Skeletal muscle satellite cell (primary cell): Measurements from ENCODE around the gene SYDE2.

Source experiments
- H3K27me3 ChIP-seq: 2 replicates; pipeline ENCODE4 v1.7.0; 2013; ENCODE audit warnings: low read length; ENCODE audit not compliant: control insufficient read depth, insufficient read depth
- H3K36me3 ChIP-seq: 2 replicates; pipeline ENCODE4 v1.7.0; 2013; ENCODE audit warnings: mild to moderate bottlenecking, control low read depth, low read length; ENCODE audit not compliant: insufficient read depth
- H3K4me1 ChIP-seq: 2 replicates; pipeline ENCODE4 v1.7.0; 2013; ENCODE audit warnings: low read length; ENCODE audit not compliant: control insufficient read depth, insufficient read depth
- H3K4me2 ChIP-seq: 2 replicates; pipeline ENCODE4 v1.7.0; 2013; ENCODE audit warnings: mild to moderate bottlenecking, low read length
- H3K4me3 ChIP-seq: 2 replicates; pipeline ENCODE4 v1.7.0; 2013; ENCODE audit warnings: low read length
- H3K9ac ChIP-seq: 2 replicates; pipeline ENCODE4 v1.7.0; 2013; ENCODE audit warnings: mild to moderate bottlenecking, low read depth, low read length, moderate library complexity
- H3K9me3 ChIP-seq: replicated peaks from 2 replicates; pipeline ENCODE4 v1.7.0; 2013; ENCODE audit warnings: mild to moderate bottlenecking, control low read depth, low read length

SYDE2 gene

DNA sequence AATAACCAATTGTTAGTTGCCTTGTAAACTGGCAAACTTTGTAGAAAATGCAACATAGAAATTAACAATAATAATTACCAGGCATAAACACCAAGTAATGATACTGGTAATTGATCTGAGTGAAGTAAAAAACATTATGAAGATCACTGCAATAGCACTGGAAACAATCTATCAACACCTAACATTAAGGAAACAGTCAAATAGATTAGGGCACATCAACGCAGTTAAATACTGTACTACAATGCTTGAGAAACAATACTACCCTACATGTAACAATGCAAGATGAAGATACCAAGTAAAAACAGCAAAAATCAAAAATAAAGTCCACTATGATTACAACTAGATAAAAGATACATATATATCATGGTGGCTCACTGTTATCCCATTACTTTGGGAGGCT is 16.6 kb downstream of the SYDE2 start:
- no peaks in the 10 kb centered on the region for H3K36me3 ChIP-seq
- no peak overlapping the region for H3K4me2 ChIP-seq
- no peak overlapping the region for H3K9ac ChIP-seq
- no peak overlapping the region for H3K4me3 ChIP-seq
- no peaks in the 10 kb centered on the region for H3K4me1 ChIP-seq
- H3K27me3 ChIP-seq: no peaks in the 10 kb centered on the region
- no peaks in the 10 kb centered on the region for H3K9me3 ChIP-seq

DNA sequence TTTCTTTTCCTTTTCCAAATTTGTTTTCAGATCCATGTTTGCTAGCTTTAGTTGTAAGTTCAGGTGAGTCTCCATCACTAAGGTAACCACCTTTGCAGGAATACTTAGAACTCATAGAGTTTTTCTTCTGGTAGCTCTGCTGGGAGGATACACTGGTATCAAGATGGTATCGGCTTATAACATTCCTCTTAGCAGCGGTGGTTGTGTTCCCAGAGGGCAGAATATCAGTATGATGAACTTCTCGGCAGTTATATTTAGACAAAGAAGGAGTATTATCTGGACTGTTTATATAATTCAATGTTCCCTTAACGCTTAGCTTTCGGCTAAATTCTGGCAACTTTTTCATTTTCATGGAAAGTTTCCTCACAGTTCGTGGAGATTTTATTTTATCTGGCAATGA is 18.1 kb downstream of the SYDE2 start:
- no peak overlapping the region for H3K9ac ChIP-seq
- no peak overlapping the region for H3K4me2 ChIP-seq
- no peaks in the 10 kb centered on the region for H3K4me1 ChIP-seq
- no peak overlapping the region for H3K4me3 ChIP-seq
- no peaks in the 10 kb centered on the region for H3K36me3 ChIP-seq
- H3K27me3 ChIP-seq: no peaks in the 10 kb centered on the region
- no peaks in the 10 kb centered on the region for H3K9me3 ChIP-seq

DNA sequence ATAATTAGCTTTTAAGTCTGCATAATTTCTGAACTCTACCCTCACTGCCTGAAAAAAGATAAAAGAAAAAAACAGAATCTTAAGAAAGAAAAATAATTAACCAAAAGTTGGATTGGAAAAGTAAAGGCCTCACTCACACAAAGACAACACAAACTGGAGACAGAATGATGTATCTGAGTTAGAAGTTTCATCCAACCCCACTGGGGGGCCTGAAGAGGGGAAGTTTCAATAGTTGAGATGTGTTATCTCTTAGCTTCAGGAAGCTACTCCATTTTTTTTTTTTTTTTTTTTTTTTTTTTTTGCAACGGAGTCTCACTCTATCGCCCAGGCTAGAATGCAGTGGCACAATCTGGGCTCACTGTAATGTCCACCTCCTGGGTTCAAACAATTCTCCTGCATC is 19.9 kb downstream of the SYDE2 start:
- Histone ChIP-seq H3K36me3 (no peaks in the 10 kb centered on the region), H3K4me3 (no peak overlapping the region), H3K9ac (no peak overlapping the region), H3K27me3 (no peaks in the 10 kb centered on the region), H3K9me3 (no peaks in the 10 kb centered on the region), H3K4me2 (no peak overlapping the region), H3K4me1 (no peaks in the 10 kb centered on the region)

DNA sequence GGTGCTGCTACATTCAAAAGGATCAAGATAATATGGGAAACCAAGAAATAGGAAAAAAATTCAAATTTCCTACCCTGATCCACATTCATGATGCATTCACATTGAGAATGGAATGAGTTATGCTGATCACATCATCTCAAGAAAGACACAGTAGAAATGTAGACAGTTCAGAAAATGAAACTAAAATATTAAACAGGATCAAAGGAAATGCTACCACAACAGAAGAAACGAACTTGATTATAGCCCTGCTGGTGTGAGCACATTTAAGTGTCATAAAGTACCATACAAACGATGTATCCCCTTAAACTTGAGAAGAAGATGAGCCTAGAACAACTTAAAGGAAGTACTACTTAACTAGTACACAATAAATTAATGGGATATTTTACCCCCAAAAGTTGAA is 21.3 kb downstream of the SYDE2 start:
- H3K9me3 ChIP-seq: no peaks in the 10 kb centered on the region
- no peak overlapping the region for H3K9ac ChIP-seq
- H3K36me3 ChIP-seq: no peaks in the 10 kb centered on the region
- H3K4me3 ChIP-seq: no peak overlapping the region
- H3K4me1 ChIP-seq: no peaks in the 10 kb centered on the region
- no peaks in the 10 kb centered on the region for H3K27me3 ChIP-seq
- no peak overlapping the region for H3K4me2 ChIP-seq

DNA sequence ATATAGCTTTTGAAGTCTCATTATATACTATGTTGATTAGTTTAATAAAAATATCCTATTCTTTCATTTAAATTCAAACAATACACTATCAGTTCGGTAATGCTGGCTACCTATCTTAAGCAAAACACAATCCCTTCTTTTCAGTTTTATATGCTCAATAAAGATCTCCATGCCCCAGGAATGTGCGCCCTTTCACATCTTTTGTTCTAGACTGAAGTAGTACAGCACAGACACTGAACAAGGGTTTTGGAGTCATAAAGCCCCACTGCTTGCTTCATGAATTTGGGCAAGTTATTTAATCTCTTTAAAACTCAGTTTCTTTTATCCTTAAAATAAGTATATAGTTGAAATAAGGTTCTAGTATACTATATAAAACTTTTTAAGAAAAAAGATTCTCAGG is 22.4 kb downstream of the SYDE2 start:
- Histone ChIP-seq H3K9me3 (no peaks in the 10 kb centered on the region), H3K9ac (no peak overlapping the region), H3K4me2 (no peak overlapping the region), H3K4me1 (no peaks in the 10 kb centered on the region), H3K4me3 (no peak overlapping the region), H3K36me3 (no peaks in the 10 kb centered on the region), H3K27me3 (no peaks in the 10 kb centered on the region)

DNA sequence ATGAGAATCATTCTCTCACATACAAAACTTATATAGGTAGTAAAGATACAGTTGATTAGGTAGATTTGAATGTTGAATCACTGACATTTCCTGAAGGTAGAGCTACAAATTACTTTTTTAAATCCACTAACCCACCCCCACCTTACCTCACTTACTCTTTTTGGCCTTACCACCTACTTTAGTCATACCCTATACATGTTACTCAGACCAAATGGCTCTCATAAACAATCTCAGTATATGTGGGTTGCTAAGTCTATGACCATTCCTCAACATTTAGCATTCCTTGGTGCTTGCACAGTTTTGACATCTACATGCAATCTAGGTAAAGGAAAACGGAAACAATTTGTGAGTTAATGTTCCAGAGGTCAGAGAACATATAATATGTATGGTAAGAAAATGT is 26.3 kb downstream of the SYDE2 start:
- Histone ChIP-seq H3K4me2 (no peak overlapping the region), H3K9me3 (no peaks in the 10 kb centered on the region)

DNA sequence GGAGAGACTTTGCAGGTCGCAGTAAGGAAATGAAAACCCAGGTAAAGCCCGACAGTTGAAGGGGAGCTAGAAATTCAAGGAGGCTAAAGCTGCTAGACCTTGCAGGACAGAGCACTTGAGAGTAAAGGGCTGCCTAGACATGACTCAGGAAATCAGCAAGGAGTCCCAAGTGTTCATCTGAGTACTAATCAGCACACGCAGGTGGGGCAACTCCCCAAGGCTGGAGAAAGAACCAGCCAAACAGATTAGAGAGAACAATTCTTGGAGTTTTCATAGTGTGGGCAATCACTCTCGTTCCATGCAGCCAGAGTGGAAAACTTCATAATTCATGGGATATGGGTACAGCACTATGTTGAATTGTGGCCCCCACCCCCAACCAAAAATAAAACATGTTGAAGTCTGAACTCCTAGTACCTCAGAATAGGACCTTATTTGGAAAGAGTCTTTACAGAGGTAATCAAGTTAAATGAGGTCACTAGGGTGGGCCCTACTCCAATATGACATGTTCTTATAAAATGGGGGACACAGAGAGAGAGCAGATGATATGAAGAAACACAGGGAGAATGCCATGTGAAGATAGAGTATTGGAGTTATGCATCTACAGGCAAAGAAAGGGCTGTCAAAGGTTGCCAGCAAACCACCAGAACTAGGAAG is 28.0 kb downstream of the SYDE2 start:
- H3K4me3 ChIP-seq: no peak overlapping the region
- H3K9me3 ChIP-seq: no peaks in the 10 kb centered on the region
- no peak overlapping the region for H3K9ac ChIP-seq
- H3K4me1 ChIP-seq: no peaks in the 10 kb centered on the region
- H3K4me2 ChIP-seq: no peak overlapping the region
- no peaks in the 10 kb centered on the region for H3K27me3 ChIP-seq
- H3K36me3 ChIP-seq: no peaks in the 10 kb centered on the region

More for the DNA sequence above, 26.3 kb downstream of the SYDE2 start:
- Histone ChIP-seq H3K4me3 (no peak overlapping the region), H3K4me1 (no peaks in the 10 kb centered on the region), H3K27me3 (no peaks in the 10 kb centered on the region), H3K9ac (no peak overlapping the region), H3K36me3 (no peaks in the 10 kb centered on the region)

DNA sequence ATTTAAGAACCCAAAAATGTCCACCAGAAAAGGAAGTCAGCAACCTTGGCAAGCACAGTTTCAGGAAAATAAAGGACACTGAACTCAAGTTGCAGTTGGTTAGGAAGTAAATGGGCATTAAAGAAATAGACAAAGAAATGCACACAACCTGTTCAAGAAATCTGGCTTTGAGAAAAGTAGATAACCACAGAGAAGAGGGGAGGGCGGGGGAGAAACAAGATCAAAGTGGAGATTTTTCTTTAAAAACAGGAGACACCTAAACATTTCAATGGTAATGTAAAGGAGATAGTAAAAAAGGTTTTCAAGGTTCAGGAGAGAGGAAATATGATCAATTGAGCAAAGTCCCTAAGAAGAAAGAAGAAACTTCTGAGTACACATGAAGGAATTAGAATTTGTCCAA is 29.1 kb downstream of the SYDE2 start:
- Histone ChIP-seq H3K4me2 (no peak overlapping the region), H3K9me3 (no peaks in the 10 kb centered on the region), H3K4me1 (no peaks in the 10 kb centered on the region)

DNA sequence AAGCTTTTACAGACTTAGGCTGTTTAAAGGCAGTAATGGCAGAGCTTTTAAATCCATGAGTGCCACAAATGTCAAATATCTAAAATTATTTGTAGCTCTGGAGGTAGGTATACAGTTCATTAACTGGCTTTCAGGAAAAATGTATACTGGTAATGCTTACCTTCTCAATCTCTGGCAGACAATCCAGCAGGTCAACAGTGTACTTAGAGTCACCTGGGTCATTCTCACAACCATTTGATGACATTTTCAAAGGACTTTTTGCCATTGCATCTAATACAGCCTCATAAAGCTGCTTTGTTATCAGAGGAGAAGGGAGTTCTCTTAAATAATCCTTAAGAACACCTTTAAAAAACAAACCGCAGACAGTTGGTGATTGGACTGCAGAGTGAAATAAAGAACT is 31.9 kb downstream of the SYDE2 start:
- Histone ChIP-seq H3K36me3 (no peaks in the 10 kb centered on the region), H3K4me1 (no peaks in the 10 kb centered on the region), H3K9ac (no peak overlapping the region), H3K27me3 (no peaks in the 10 kb centered on the region), H3K9me3 (no peaks in the 10 kb centered on the region), H3K4me3 (no peak overlapping the region), H3K4me2 (no peak overlapping the region)

More for the DNA sequence above, 29.1 kb downstream of the SYDE2 start:
- H3K36me3 ChIP-seq: no peaks in the 10 kb centered on the region
- no peak overlapping the region for H3K4me3 ChIP-seq
- H3K27me3 ChIP-seq: no peaks in the 10 kb centered on the region
- no peak overlapping the region for H3K9ac ChIP-seq

DNA sequence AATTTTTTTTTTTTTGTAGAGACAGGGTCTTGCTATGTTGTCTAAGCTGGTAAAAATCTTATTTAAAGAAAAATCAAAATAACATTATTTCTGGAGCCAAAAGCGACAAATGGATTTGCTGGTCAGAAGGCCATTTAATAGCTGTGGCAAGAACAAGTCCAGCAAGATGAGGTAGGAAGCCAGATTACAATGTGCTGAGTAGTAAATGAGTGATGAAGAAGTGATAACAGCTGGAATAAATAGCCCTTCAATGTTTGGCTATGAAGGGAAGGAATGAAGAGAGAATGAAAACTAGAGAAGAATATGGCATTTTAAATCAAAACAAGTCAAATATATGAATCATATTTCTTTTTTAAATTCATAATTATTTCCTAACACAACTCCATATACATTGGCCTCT is 34.5 kb downstream of the SYDE2 start:
- no peaks in the 10 kb centered on the region for H3K27me3 ChIP-seq
- no peaks in the 10 kb centered on the region for H3K4me1 ChIP-seq
- no peaks in the 10 kb centered on the region for H3K36me3 ChIP-seq
- H3K9me3 ChIP-seq: no peaks in the 10 kb centered on the region
- H3K9ac ChIP-seq: no peak overlapping the region
- H3K4me2 ChIP-seq: no peak overlapping the region
- H3K4me3 ChIP-seq: no peak overlapping the region

DNA sequence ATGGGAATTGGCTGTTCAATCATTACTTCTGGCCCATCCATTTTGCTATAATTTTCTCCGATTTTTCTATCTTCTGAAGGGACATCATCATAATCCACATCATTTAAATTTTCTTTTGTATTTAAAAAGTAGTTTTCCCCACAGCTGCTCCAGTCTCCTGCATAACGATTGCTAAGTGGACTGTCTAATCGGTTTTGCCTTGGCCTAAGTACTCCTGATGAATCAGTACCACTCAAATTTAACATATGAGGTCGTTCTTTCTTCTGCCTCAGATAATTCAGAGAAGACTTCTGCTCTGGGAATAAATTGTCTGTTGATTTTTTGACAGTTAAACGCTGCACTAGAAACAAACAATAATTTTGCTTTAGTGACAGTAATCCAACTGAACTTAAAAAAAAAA is 41.9 kb downstream of the SYDE2 start:
- no peak overlapping the region for H3K4me3 ChIP-seq
- H3K4me2 ChIP-seq: no peak overlapping the region
- no peaks in the 10 kb centered on the region for H3K4me1 ChIP-seq
- no peaks in the 10 kb centered on the region for H3K36me3 ChIP-seq
- H3K9ac ChIP-seq: no peak overlapping the region
- H3K9me3 ChIP-seq: no peaks in the 10 kb centered on the region
- no peaks in the 10 kb centered on the region for H3K27me3 ChIP-seq

DNA sequence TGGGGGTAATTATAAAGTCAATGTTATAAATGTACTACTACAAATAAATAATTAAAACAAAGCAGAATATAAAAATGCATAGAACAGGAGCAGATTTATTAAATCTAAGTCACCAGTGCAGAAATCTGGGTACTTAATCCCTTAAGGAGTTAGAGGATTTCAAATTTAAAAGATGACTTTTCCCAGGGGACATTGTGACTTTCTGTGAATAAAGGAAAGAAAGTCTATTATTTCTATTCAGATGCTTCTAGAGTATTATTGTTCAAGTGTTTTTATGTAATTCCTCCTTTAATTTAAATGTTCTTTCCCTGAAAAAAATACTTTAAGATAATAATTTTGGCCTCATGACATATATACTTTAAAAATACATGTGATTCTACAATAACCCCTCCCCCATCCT is 43.4 kb downstream of the SYDE2 start:
- Histone ChIP-seq H3K36me3 (no peaks in the 10 kb centered on the region), H3K9me3 (no peaks in the 10 kb centered on the region), H3K9ac (no peak overlapping the region), H3K4me3 (no peak overlapping the region), H3K4me1 (no peaks in the 10 kb centered on the region), H3K27me3 (no peaks in the 10 kb centered on the region), H3K4me2 (no peak overlapping the region)
